K562 (cell line): Measurements from ENCODE around the gene CPSF7. TPM values are rescaled to one million over a fixed set of nuclear protein-coding genes. Genes with fewer than 3 reads are reported as not detected.

ENCODE experiments used
- BHLHE40 ChIP-seq: IDR thresholded peaks from 2 replicates; pipeline ENCODE4 v1.6.1; 2011; ENCODE audit warnings: low read length, improper control_type of control experiment
- GABPA ChIP-seq: fragments of 200-800 bp; sonication (Bioruptor generic); conservative IDR thresholded peaks from 2 replicates; pipeline ENCODE4 v1.6.1; 2016; ENCODE audit warnings: low read depth, missing genetic modification characterization, missing compliant biosample characterization
- IRF1 ChIP-seq: sonication (generic); formaldehyde crosslinking; IDR thresholded peaks from 2 replicates; pipeline ENCODE4 v1.8.0; 2022; ENCODE audit warnings: missing genetic modification reagents, mild to moderate bottlenecking, borderline replicate concordance
- LARP7 ChIP-seq: fragments of 450-650 bp; IDR thresholded peaks from 2 replicates; pipeline ENCODE4 v1.6.1; 2016
- NBN ChIP-seq: fragments of 450-650 bp; IDR thresholded peaks from 2 replicates; pipeline ENCODE4 v1.6.1; 2016; ENCODE audit warnings: low read depth, mild to moderate bottlenecking
- NCOA6 ChIP-seq: fragments of 450-650 bp; IDR thresholded peaks from 2 replicates; pipeline ENCODE4 v1.6.1; 2017; ENCODE audit warnings: mild to moderate bottlenecking
- NKRF ChIP-seq: fragments of 450-650 bp; IDR thresholded peaks from 2 replicates; pipeline ENCODE4 v1.6.1; 2016; ENCODE audit warnings: borderline replicate concordance
- POLR2A ChIP-seq: fragments of 450-650 bp; conservative IDR thresholded peaks from 2 replicates; pipeline ENCODE4 v1.6.1; 2016
- SUPT5H ChIP-seq: fragments of 450-650 bp; IDR thresholded peaks from 2 replicates; pipeline ENCODE4 v1.6.1; 2016
- TBL1XR1 ChIP-seq, 2 experiments: IDR thresholded peaks; 2 replicates each; pipeline ENCODE4 v1.6.1; 2012; ENCODE audit warnings: improper control_type of control experiment in 2 of 2, low read length in 2 of 2, mild to moderate bottlenecking in 1 of 2
- TEAD1 ChIP-seq, 2 experiments: fragments of 450-650 bp in 1 of 2; sonication (generic) in 1 of 2; formaldehyde crosslinking; IDR thresholded peaks; 2 replicates each; pipeline versions ENCODE4 v1.4.0 to v1.8.0; 2020 to 2022; ENCODE audit warnings: mild to moderate bottlenecking in 2 of 2, missing genetic modification reagents in 1 of 2
- THRB ChIP-seq: fragments of 450-650 bp; formaldehyde crosslinking; conservative IDR thresholded peaks from 2 replicates; pipeline ENCODE4 v1.4.0; 2022; ENCODE audit warnings: mild to moderate bottlenecking, missing genetic modification characterization
- ZBTB2 ChIP-seq: fragments of 450-650 bp; IDR thresholded peaks from 2 replicates; pipeline ENCODE4 v1.6.1; 2016; ENCODE audit warnings: antibody characterized with exemption
- ZNF3 ChIP-seq: fragments of 250-450 bp; sonication (Bioruptor Pico); IDR thresholded peaks from 2 replicates; pipeline ENCODE4 v1.5.0; 2021; ENCODE audit warnings: mild to moderate bottlenecking, moderate library complexity
- polyA plus RNA-seq, 8 experiments: library from polyadenylated mRNA; depleted of rRNA in 4 of 8; stranded (reverse) in 5 of 8; unstranded in 3 of 8; fragments of >200 nt; fragmentation: Nextera tagmentation in 2 of 8; fragmentation: Illumina TruSeq in 1 of 8; extraction: Ambion mirVana in 2 of 8; extraction: Trizol in 1 of 8; gene quantifications; 2 replicates each; pipeline versions ENCODE4 v1.2.1 to v1.2.3, GENCODE V29; 2011 to 2014; ENCODE audit warnings: inconsistent platforms in 1 of 8, missing spikeins in 1 of 8
- total RNA-seq, 7 experiments: library from RNA; depleted of rRNA in 6 of 7; stranded (reverse); fragments of >200 nt in 6 of 7; fragmentation: Illumina TruSeq in 2 of 7; extraction: Trizol in 2 of 7; gene quantifications; 2 replicates each; pipeline versions ENCODE4 v1.2.1 to v1.2.3, GENCODE V29; 2011 to 2021; ENCODE audit warnings: low replicate concordance in 1 of 7

CPSF7 gene
- total and polyA plus RNA-seq, 9 of the 15 experiments (the other 6 are each of a cell fraction or from before 2014, with no cell fraction given): 14.8 to 104 (median 44.1) TPM

GRCh38 chr11:61361741-61362541 is 67.8 kb downstream of the CPSF7 start, which contains the start of the genes CYB561A3 and TMEM138 (continued):
- TF ChIP-seq LARP7 (peak; percentile 19; the same call in 1 of the 2 replicates), POLR2A (peak; percentile 92), BHLHE40 (peak; percentile 9), GABPA (peak; percentile 98), IRF1 (CRISPR knock-in tag) (no peak), TBL1XR1 (IDR thresholded peaks at IDR 0.05; ENCODE audit: low read length in 2 of 2) (0 out of 4 replicates have a peak, but pooled peaks have one; percentile 22 to 57), ZBTB2 (0 out of 2 replicates have a peak, but pooled peaks have one; percentile 7), NCOA6 (no peak), ZNF3 (CRISPR knock-in tag) (no peak), NBN (peak; percentile 61; the same call in 1 of the 2 replicates), THRB (CRISPR knock-in tag) (peak; percentile 72; the same call in 1 of the 2 replicates), NKRF (peak; percentile 85), SUPT5H (peak; percentile 88), TEAD1 (CRISPR knock-in tag; IDR thresholded peaks at IDR 0.05) (peak in 1 of 2 experiments; percentile 13; a peak in 1 of 4 replicates)
